HCT116 (cell line): ENCODE data around the gene MAPK10. TPM values are rescaled to one million over a fixed set of nuclear protein-coding genes. Genes with fewer than 3 reads are reported as not detected.

Experiments
- ATAC-seq: fragments of 200-7000 bp; cut with Tn5 transposase; 2 replicates; pipeline ENCODE4 v1.9.1; 2020; ENCODE audit warnings: mild to moderate bottlenecking, moderate library complexity
- BruUV-seq: library from RNA; stranded (reverse); fragments of 400-500 nt; replicated peaks from 2 replicates; lab custom pipeline; 2021; lab: Mats Ljungman, UMichigan
- CTCF ChIA-PET: fragments of 300-600 bp; sonication (Branson Sonifier 250); formaldehyde crosslinking; loops from one replicate; lab custom pipeline; 2021; ENCODE audit warnings: antibody characterized with exemption; lab: Charles Lee
- POLR2A ChIA-PET: fragments of 300-600, 350-600 bp; sonication (Branson Sonifier 250); formaldehyde crosslinking; loops from one replicate; lab custom pipeline; 2021; ENCODE audit warnings: antibody characterized with exemption; lab: Charles Lee
- RAD21 ChIA-PET, 2 experiments: fragments of 300-600 bp; sonication (Branson Sonifier 250); formaldehyde crosslinking; loops; one replicate each; lab custom pipeline; 2023; ENCODE audit warnings: low total read pairs in 2 of 2; ENCODE audit not compliant: uncharacterized antibody in 2 of 2, unreplicated experiment in 2 of 2, low non-redundant PET in 1 of 2; lab: Charles Lee
- DNase-seq: peaks from one replicate; pipeline ENCODE4 v3.0.0-alpha.2; 2010; ENCODE audit warnings: low read depth, low spot score
- H2AFZ ChIP-seq: fragments of 200-600 bp; shearing (Covaris generic), sonication (generic); 2 replicates; pipeline ENCODE4 v1.6.1; 2017; ENCODE audit warnings: low read depth, mixed run types, mixed read lengths, antibody characterized with exemption, low read length; ENCODE audit not compliant: poor library complexity, severe bottlenecking
- H3K27ac ChIP-seq: 2 replicates; pipeline ENCODE4 v1.5.1; 2012; ENCODE audit warnings: low read depth, low read length
- H3K27me3 ChIP-seq: fragments of 200-600 bp; sonication (generic); 2 replicates; pipeline ENCODE4 v1.6.1; 2016; ENCODE audit warnings: mixed run types, low read length, mixed read lengths; ENCODE audit not compliant: insufficient read depth
- H3K36me3 ChIP-seq, 2 experiments: fragments of 200-500 bp in 1 of 2; fragments of 200-600 bp in 1 of 2; sonication (Bioruptor generic) in 1 of 2; sonication (generic) in 1 of 2; 2 replicates each; pipeline versions ENCODE4 v1.5.1 to v1.6.1; 2014 to 2016; ENCODE audit warnings: low read length in 2 of 2, inconsistent platforms in 1 of 2, mixed read lengths in 1 of 2, mixed run types in 1 of 2; ENCODE audit not compliant: insufficient read depth in 2 of 2, control insufficient read depth in 1 of 2
- H3K4me1 ChIP-seq, 2 experiments: fragments of 200-600 bp in 1 of 2; sonication (generic) in 1 of 2; 2 replicates each; pipeline versions ENCODE4 v1.5.1 to v1.6.1; 2012 to 2017; ENCODE audit warnings: low read length in 2 of 2, inconsistent platforms in 1 of 2, mild to moderate bottlenecking in 1 of 2, mixed read lengths in 1 of 2, mixed run types in 1 of 2, moderate library complexity in 1 of 2; ENCODE audit not compliant: insufficient read depth in 2 of 2, control insufficient read depth in 1 of 2
- H3K4me2 ChIP-seq: fragments of 200-600 bp; sonication (generic); 2 replicates; pipeline ENCODE4 v1.6.1; 2017; ENCODE audit warnings: mixed run types, low read length, mixed read lengths
- H3K4me3 ChIP-seq, 2 experiments: fragments of 200-600 bp in 1 of 2; sonication (generic) in 1 of 2; replicated peaks in 1 of 2; 2 replicates each; pipeline ENCODE4 v1.5.1; 2011 to 2016; ENCODE audit warnings: low read length in 2 of 2, control low read depth in 1 of 2, low read depth in 1 of 2, mild to moderate bottlenecking in 1 of 2, mixed read lengths in 1 of 2, mixed run types in 1 of 2
- H3K79me2 ChIP-seq: fragments of 200-600 bp; sonication (generic); 2 replicates; pipeline ENCODE4 v1.6.1; 2017; ENCODE audit warnings: mild to moderate bottlenecking, mixed run types, low read length, moderate library complexity, mixed read lengths; ENCODE audit not compliant: insufficient read depth
- H3K9ac ChIP-seq: fragments of 200-600 bp; sonication (generic); 2 replicates; pipeline ENCODE4 v1.6.1; 2016; ENCODE audit warnings: low read length, mixed read lengths
- H3K9me2 ChIP-seq: fragments of 200-600 bp; sonication (generic), shearing (Covaris generic); 2 replicates; pipeline ENCODE4 v1.6.1; 2017; ENCODE audit warnings: mixed run types, mild to moderate bottlenecking, moderate library complexity; ENCODE audit not compliant: insufficient read depth
- H3K9me3 ChIP-seq, 2 experiments: fragments of 200-500 bp in 1 of 2; fragments of 200-600 bp in 1 of 2; sonication (Bioruptor generic) in 1 of 2; sonication (generic) in 1 of 2; 2 replicates each; pipeline ENCODE4 v1.6.1; 2014 to 2017; ENCODE audit warnings: low read length in 2 of 2, mixed read lengths in 2 of 2, inconsistent platforms in 1 of 2, low read depth in 1 of 2, mild to moderate bottlenecking in 1 of 2, mixed run types in 1 of 2, moderate library complexity in 1 of 2; ENCODE audit not compliant: control insufficient read depth in 1 of 2, insufficient read depth in 1 of 2
- H4K20me1 ChIP-seq: fragments of 200-600 bp; sonication (generic), shearing (Covaris generic); 2 replicates; pipeline ENCODE4 v1.6.1; 2017; ENCODE audit warnings: mixed run types, mild to moderate bottlenecking, moderate library complexity; ENCODE audit not compliant: insufficient read depth
- ELF1 ChIP-seq: IDR thresholded peaks from 2 replicates; pipeline ENCODE4 v1.6.1; 2012; ENCODE audit warnings: low read depth, borderline replicate concordance
- EZH2 ChIP-seq: fragments of 200-600 bp; sonication (generic); IDR thresholded peaks from 2 replicates; pipeline ENCODE4 v1.6.1; 2017; ENCODE audit warnings: antibody characterized with exemption, mixed run types
- JUND ChIP-seq: IDR thresholded peaks from 2 replicates; pipeline ENCODE4 v1.6.1; 2012
- POLR2AphosphoS5 ChIP-seq: IDR thresholded peaks from 2 replicates; pipeline ENCODE4 v1.6.1; 2011; ENCODE audit warnings: mild to moderate bottlenecking, low read depth, low read length, moderate library complexity
- RAD21 ChIP-seq: IDR thresholded peaks from 2 replicates; pipeline ENCODE4 v1.6.1; 2012; ENCODE audit warnings: low read depth, mild to moderate bottlenecking
- SIN3A ChIP-seq: IDR thresholded peaks from 2 replicates; pipeline ENCODE4 v1.6.1; 2012; ENCODE audit warnings: low read depth
- SP1 ChIP-seq: IDR thresholded peaks from 2 replicates; pipeline ENCODE4 v1.6.1; 2012; ENCODE audit warnings: low read depth
- YY1 ChIP-seq: IDR thresholded peaks from 2 replicates; pipeline ENCODE4 v1.6.1; 2011; ENCODE audit warnings: low read length, low read depth, moderate library complexity, mild to moderate bottlenecking; ENCODE audit not compliant: insufficient replicate concordance; ENCODE audit errors: extremely low read depth
- ZBTB33 ChIP-seq: IDR thresholded peaks from 2 replicates; pipeline ENCODE4 v1.6.1; 2011; ENCODE audit warnings: mild to moderate bottlenecking, low read length, moderate library complexity; ENCODE audit not compliant: insufficient replicate concordance; ENCODE audit errors: extremely low read depth
- ZNF274 ChIP-seq: fragments of 200-500 bp; sonication (Bioruptor generic); IDR thresholded peaks from 2 replicates; pipeline ENCODE4 v1.6.1; 2014; ENCODE audit warnings: mild to moderate bottlenecking, low read depth, low read length, inconsistent platforms
- intact Hi-C: fragments of 100-400 bp; cut with micrococcal nuclease; formaldehyde crosslinking; loops from 2 replicates; pipeline ENCODE4 v1.10.0; 2022
- total RNA-seq: library from RNA; stranded (reverse); gene quantifications from one replicate; pipeline ENCODE4 v1.2.1, GENCODE V29; 2021; ENCODE audit not compliant: unreplicated experiment
- TF ChIP-seq, protein P1 (sequence below): IDR thresholded peaks from 2 replicates; pipeline ENCODE4 v1.6.1; 2012

The MAPK10 gene
- total RNA-seq, 1 experiment from 2014 or later: 0.52 TPM

- CTCF ChIA-PET: no interaction called here
- H3K9ac ChIP-seq: no peak overlapping the region
- POLR2A ChIA-PET: no interaction called here
Measured at GRCh38 chr4:86358257-86358656, 1.6 kb downstream of the MAPK10 start.

More at GRCh38 chr4:86358257-86358656, 1.6 kb downstream of the MAPK10 start:
- Histone ChIP-seq H3K79me2 (no peaks in the 10 kb centered on the region), H3K9me2 (no peaks in the 10 kb centered on the region), H3K9me3 (no peaks in the 10 kb centered on the region), H2AFZ (no peak overlapping the region), H3K36me3 (no peaks in the 10 kb centered on the region), H3K27me3 (no peaks in the 10 kb centered on the region), H4K20me1 (no peaks in the 10 kb centered on the region), H3K4me2 (no peak overlapping the region), H3K4me3 (no peak overlapping the region), H3K27ac (no peak overlapping the region), H3K4me1 (no peaks in the 10 kb centered on the region)
- ATAC-seq (no peak), DNase-seq (no peak)
- no TSS peak for BruUV-seq
- RAD21 ChIA-PET: no interaction called here
- intact Hi-C loops: no loop called here
- no peak for TF ChIP-seq ZBTB33
- no peak for TF ChIP-seq ZNF274
- no peak for TF ChIP-seq ELF1
- TF ChIP-seq SIN3A: no peak
- no peak for TF ChIP-seq JUND
- TF ChIP-seq YY1: no peak
- TF ChIP-seq SP1: no peak
- TF ChIP-seq EZH2: no peak
- TF ChIP-seq, protein P1, sequence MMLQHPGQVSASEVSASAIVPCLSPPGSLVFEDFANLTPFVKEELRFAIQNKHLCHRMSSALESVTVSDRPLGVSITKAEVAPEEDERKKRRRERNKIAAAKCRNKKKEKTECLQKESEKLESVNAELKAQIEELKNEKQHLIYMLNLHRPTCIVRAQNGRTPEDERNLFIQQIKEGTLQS: no peak
- no peak for TF ChIP-seq RAD21
- TF ChIP-seq POLR2AphosphoS5: no peak
